A549 (cell line): ENCODE results near the gene CCDC183. TPM values are rescaled to one million over a fixed set of nuclear protein-coding genes. Genes with fewer than 3 reads are reported as not detected.

Experiments
- ATAC-seq, 2 experiments: fragments of 200-7000 bp in 1 of 2; fragments of >200 bp in 1 of 2; cut with Nextera tagmentation in 1 of 2; cut with Tn5 transposase in 1 of 2; 3 replicates each; pipeline versions ENCODE4 v1.8.0 to v1.9.1; 2018 to 2020; ENCODE audit warnings: mild to moderate bottlenecking in 1 of 2, moderate library complexity in 1 of 2
- CTCF ChIA-PET: fragments of 300-600 bp; sonication (Branson Sonifier 250); formaldehyde crosslinking; extraction: SDS; loops from one replicate; lab custom pipeline; 2021; ENCODE audit warnings: antibody characterized with exemption, inconsistent platforms; lab: Yijun Ruan, JAX
- POLR2A ChIA-PET: fragments of 350-600 bp; formaldehyde crosslinking; extraction: SDS; loops from one replicate; lab custom pipeline; 2021; ENCODE audit warnings: antibody characterized with exemption, inconsistent platforms; lab: Yijun Ruan, JAX
- DNase-seq, 2 experiments: peaks; one replicate each; pipeline versions ENCODE4 v3.0.0 to v3.0.0-alpha.2; 2011 to 2016; ENCODE audit warnings: low read depth in 1 of 2, low spot score in 1 of 2
- FAIRE-seq: peaks from 2 replicates; lab custom pipeline; 2011; peaks lifted over from hg19 to GRCh38; lab: Jason Lieb, UNC
- H3K27ac ChIP-seq, 2 experiments: fragments of >200 bp; sonication (Bioruptor Twin); formaldehyde crosslinking; 3 replicates each; pipeline ENCODE4 v1.5.1; 2016 to 2017
- H3K4me1 ChIP-seq: fragments of >200 bp; sonication (Bioruptor Twin); formaldehyde crosslinking; 3 replicates; pipeline ENCODE4 v1.6.1; 2016
- H3K4me2 ChIP-seq: fragments of >200 bp; sonication (Bioruptor Twin); formaldehyde crosslinking; 3 replicates; pipeline ENCODE4 v1.6.1; 2016
- H3K4me3 ChIP-seq: fragments of >200 bp; sonication (Bioruptor Twin); formaldehyde crosslinking; 3 replicates; pipeline ENCODE4 v1.5.1; 2016
- H3K9me3 ChIP-seq: fragments of >200 bp; sonication (Bioruptor Twin); formaldehyde crosslinking; 3 replicates; pipeline ENCODE4 v1.6.1; 2016
- CBX2 ChIP-seq: fragments of 200-600 bp; sonication (generic); IDR thresholded peaks from 2 replicates; pipeline ENCODE4 v1.6.1; 2016; ENCODE audit warnings: low read depth, mild to moderate bottlenecking, borderline replicate concordance
- CHD2 ChIP-seq: fragments of 150-350 bp; IDR thresholded peaks from 2 replicates; pipeline ENCODE4 v1.6.1; 2014; ENCODE audit warnings: low read length; ENCODE audit not compliant: partially characterized antibody
- CHD4 ChIP-seq: fragments of 200-600 bp; sonication (generic); IDR thresholded peaks from 2 replicates; pipeline ENCODE4 v1.6.1; 2016; ENCODE audit warnings: antibody characterized with exemption, mild to moderate bottlenecking, borderline replicate concordance
- FOSB ChIP-seq: fragments of 250-450 bp; sonication (Bioruptor Pico); IDR thresholded peaks from 2 replicates; pipeline ENCODE4 v1.5.0; 2020; ENCODE audit warnings: mild to moderate bottlenecking, moderate library complexity
- HOXA7 ChIP-seq: fragments of 250-450 bp; sonication (Bioruptor Pico); IDR thresholded peaks from 2 replicates; pipeline ENCODE4 v1.5.0; 2020; ENCODE audit warnings: mild to moderate bottlenecking, moderate library complexity
- HOXB13 ChIP-seq: fragments of 250-450 bp; sonication (Bioruptor Pico); IDR thresholded peaks from 2 replicates; pipeline ENCODE4 v1.5.0; 2020; ENCODE audit warnings: low read depth, mild to moderate bottlenecking, moderate library complexity
- JUN ChIP-seq, 2 experiments: fragments of >200 bp; sonication (Bioruptor Twin); formaldehyde crosslinking; IDR thresholded peaks; 2 replicates in 1 of 2; 3 replicates in 1 of 2; pipeline ENCODE4 v1.6.1; 2016 to 2017
- MAZ ChIP-seq: fragments of 150-350 bp; IDR thresholded peaks from 2 replicates; pipeline ENCODE4 v1.6.1; 2014; ENCODE audit warnings: antibody characterized with exemption, low read depth, low read length, borderline replicate concordance
- MYC ChIP-seq: IDR thresholded peaks from 2 replicates; pipeline ENCODE4 v1.6.1; 2012; ENCODE audit warnings: mild to moderate bottlenecking, inconsistent platforms, low read length, improper control_type of control experiment, borderline replicate concordance
- NFE2L2 ChIP-seq: fragments of 150-350 bp; conservative IDR thresholded peaks from 2 replicates; pipeline ENCODE4 v1.6.1; 2014; ENCODE audit warnings: low read length
- PHF8 ChIP-seq: fragments of 200-600 bp; sonication (generic); IDR thresholded peaks from 2 replicates; pipeline ENCODE4 v1.6.1; 2016; ENCODE audit warnings: low read depth, mild to moderate bottlenecking, antibody characterized with exemption, moderate library complexity, borderline replicate concordance
- RAD21 ChIP-seq, 2 experiments: fragments of >200 bp in 1 of 2; sonication (Bioruptor Twin) in 1 of 2; formaldehyde crosslinking in 1 of 2; IDR thresholded peaks in 1 of 2; conservative IDR thresholded peaks in 1 of 2; 2 replicates in 1 of 2; 3 replicates in 1 of 2; pipeline ENCODE4 v1.6.1; 2012 to 2018; ENCODE audit warnings: inconsistent platforms in 1 of 2
- RCOR1 ChIP-seq: fragments of 150-350 bp; IDR thresholded peaks from 2 replicates; pipeline ENCODE4 v1.6.1; 2014; ENCODE audit warnings: antibody characterized with exemption, low read length, low read depth
- RNF2 ChIP-seq: fragments of 200-600 bp; sonication (generic); IDR thresholded peaks from 2 replicates; pipeline ENCODE4 v1.6.1; 2016; ENCODE audit warnings: low read depth, mild to moderate bottlenecking, antibody characterized with exemption, moderate library complexity, borderline replicate concordance
- ZC3H11A ChIP-seq: fragments of 450-650 bp; IDR thresholded peaks from 2 replicates; pipeline ENCODE4 v1.6.1; 2014; ENCODE audit warnings: antibody characterized with exemption, mild to moderate bottlenecking
- ZNF302 ChIP-seq: fragments of 250-450 bp; sonication (Bioruptor Pico); IDR thresholded peaks from 2 replicates; pipeline ENCODE4 v1.9.0; 2021; ENCODE audit warnings: inconsistent platforms, mild to moderate bottlenecking, moderate library complexity
- WGBS: methylation state at CpG from one replicate; pipeline ENCODE4 v1.1.6; 2017; ENCODE audit errors: missing lambda C conversion rate; 5-methylcytosine and 5-hydroxymethylcytosine counted together
- polyA plus RNA-seq, 4 experiments: library from polyadenylated mRNA; depleted of rRNA in 3 of 4; stranded (reverse); fragments of >200 nt; fragmentation: RNase III in 1 of 4; extraction: RNeasy Plus Mini Kit Qiagen cat#74134 plus additional on column Dnase treatment in 1 of 4; gene quantifications; 2 replicates in 3 of 4; 3 replicates in 1 of 4; pipeline ENCODE4 v1.2.3, GENCODE V29; 2011 to 2017
- TF ChIP-seq, protein P1 (sequence below): IDR thresholded peaks from 2 replicates; pipeline ENCODE4 v1.6.1; 2012
- TF ChIP-seq, protein P2 (sequence below): fragments of >200 bp; sonication (Bioruptor Twin); formaldehyde crosslinking; IDR thresholded peaks from 3 replicates; pipeline ENCODE4 v1.6.1; 2016
- TF ChIP-seq, protein P3 (sequence below): IDR thresholded peaks from 2 replicates; pipeline ENCODE4 v1.6.1; 2012
- TF ChIP-seq, protein P4 (sequence below): fragments of 250-450 bp; sonication (Bioruptor Pico); IDR thresholded peaks from 2 replicates; pipeline ENCODE4 v1.5.0; 2020; ENCODE audit warnings: low read depth, mild to moderate bottlenecking, moderate library complexity
- TF ChIP-seq, protein P5 (sequence below): fragments of 150-350 bp; IDR thresholded peaks from 2 replicates; pipeline ENCODE4 v1.6.1; 2014; ENCODE audit warnings: low read depth, mild to moderate bottlenecking, low read length

CCDC183 gene
- polyA plus RNA-seq, 2 of the 4 experiments (the other 2 are of a cell fraction) = 0.90 to 1.4 TPM

GRCh38 chr9:136850866-136851775, 55.0 kb downstream of the CCDC183 start:
- POLR2A ChIA-PET = interaction anchor here (0.6 to 1.3 kb wide), 4 partner anchors 9 to 140 kb away, joined by 3 to 6 read pairs (median 4); partner anchors contain the start of gene TMEM141
- Histone ChIP-seq H3K4me1 (peaks cover 40% of the 10 kb centered on the region), H3K4me3 (no peak overlapping the region), H3K27ac (peak overlapping the region; percentile 96 to 97; a peak in 5 of 6 replicates), H3K4me2 (peak overlapping the region; percentile 86), H3K9me3 (no peaks in the 10 kb centered on the region)
- no peak for TF ChIP-seq RCOR1
- TF ChIP-seq, protein P1, sequence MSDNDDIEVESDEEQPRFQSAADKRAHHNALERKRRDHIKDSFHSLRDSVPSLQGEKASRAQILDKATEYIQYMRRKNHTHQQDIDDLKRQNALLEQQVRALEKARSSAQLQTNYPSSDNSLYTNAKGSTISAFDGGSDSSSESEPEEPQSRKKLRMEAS = no peak
- TF ChIP-seq RAD21 (conservative IDR thresholded peaks at IDR 0.05 in 1 of 2, IDR thresholded peaks at IDR 0.05 in 1 of 2) = no peak
- no peak for TF ChIP-seq PHF8
- TF ChIP-seq ZC3H11A = no peak
- DNase-seq (no peak), FAIRE-seq (no peak), ATAC-seq (no peak)
- WGBS = 90% methylated on average over 15 of the region's 23 CpGs
- CTCF ChIA-PET = interaction anchor here (1.0 to 1.7 kb wide), 3 partner anchors 9 to 94 kb away, joined by 3 to 6 read pairs (median 6); partner anchors contain the start of genes AJM1 and C8G

- ATAC-seq (no peak), FAIRE-seq (no peak)
- WGBS = 84% methylated on average over 21 of the region's 23 CpGs
- peak within 1 kb of the TSS in 1 of 2 experiments; percentile 97; a peak in 3 of 6 replicates for H3K27ac ChIP-seq
- CTCF ChIA-PET = interaction anchor here (0.7 to 1.7 kb wide), 4 partner anchors 9 to 375 kb away, joined by 3 to 6 read pairs (median 4); partner anchors contain the start of genes AJM1, C8G and RNF224
- H3K4me1 ChIP-seq = peaks cover 48% of the 10 kb centered on the region
- H3K9me3 ChIP-seq = no peaks in the 10 kb centered on the region
- TF ChIP-seq, protein P2, sequence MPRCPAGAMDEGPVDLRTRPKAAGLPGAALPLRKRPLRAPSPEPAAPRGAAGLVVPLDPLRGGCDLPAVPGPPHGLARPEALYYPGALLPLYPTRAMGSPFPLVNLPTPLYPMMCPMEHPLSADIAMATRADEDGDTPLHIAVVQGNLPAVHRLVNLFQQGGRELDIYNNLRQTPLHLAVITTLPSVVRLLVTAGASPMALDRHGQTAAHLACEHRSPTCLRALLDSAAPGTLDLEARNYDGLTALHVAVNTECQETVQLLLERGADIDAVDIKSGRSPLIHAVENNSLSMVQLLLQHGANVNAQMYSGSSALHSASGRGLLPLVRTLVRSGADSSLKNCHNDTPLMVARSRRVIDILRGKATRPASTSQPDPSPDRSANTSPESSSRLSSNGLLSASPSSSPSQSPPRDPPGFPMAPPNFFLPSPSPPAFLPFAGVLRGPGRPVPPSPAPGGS = 0 out of 3 replicates have a peak, but pooled peaks have one; percentile 18
- TF ChIP-seq, protein P3, sequence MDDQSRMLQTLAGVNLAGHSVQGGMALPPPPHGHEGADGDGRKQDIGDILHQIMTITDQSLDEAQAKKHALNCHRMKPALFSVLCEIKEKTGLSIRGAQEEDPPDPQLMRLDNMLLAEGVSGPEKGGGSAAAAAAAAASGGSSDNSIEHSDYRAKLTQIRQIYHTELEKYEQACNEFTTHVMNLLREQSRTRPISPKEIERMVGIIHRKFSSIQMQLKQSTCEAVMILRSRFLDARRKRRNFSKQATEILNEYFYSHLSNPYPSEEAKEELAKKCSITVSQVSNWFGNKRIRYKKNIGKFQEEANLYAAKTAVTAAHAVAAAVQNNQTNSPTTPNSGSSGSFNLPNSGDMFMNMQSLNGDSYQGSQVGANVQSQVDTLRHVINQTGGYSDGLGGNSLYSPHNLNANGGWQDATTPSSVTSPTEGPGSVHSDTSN = 0 out of 2 replicates have a peak, but pooled peaks have one; percentile 20
- TF ChIP-seq CHD2 (no peak), JUN (IDR thresholded peaks at IDR 0.05) (no peak; a peak in 1 of 5 replicates), MAZ (no peak), RAD21 (conservative IDR thresholded peaks at IDR 0.05 in 1 of 2, IDR thresholded peaks at IDR 0.05 in 1 of 2) (no peak), RNF2 (no peak), HOXA7 (no peak), MYC (no peak), FOSB (no peak), NFE2L2 (no peak), HOXB13 (no peak), ZNF302 (CRISPR knock-in tag) (no peak), CBX2 (no peak), CHD4 (no peak)
- TF ChIP-seq, protein P4, sequence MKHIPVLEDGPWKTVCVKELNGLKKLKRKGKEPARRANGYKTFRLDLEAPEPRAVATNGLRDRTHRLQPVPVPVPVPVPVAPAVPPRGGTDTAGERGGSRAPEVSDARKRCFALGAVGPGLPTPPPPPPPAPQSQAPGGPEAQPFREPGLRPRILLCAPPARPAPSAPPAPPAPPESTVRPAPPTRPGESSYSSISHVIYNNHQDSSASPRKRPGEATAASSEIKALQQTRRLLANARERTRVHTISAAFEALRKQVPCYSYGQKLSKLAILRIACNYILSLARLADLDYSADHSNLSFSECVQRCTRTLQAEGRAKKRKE (CRISPR knock-in tag) = no peak
- TF ChIP-seq, protein P5, sequence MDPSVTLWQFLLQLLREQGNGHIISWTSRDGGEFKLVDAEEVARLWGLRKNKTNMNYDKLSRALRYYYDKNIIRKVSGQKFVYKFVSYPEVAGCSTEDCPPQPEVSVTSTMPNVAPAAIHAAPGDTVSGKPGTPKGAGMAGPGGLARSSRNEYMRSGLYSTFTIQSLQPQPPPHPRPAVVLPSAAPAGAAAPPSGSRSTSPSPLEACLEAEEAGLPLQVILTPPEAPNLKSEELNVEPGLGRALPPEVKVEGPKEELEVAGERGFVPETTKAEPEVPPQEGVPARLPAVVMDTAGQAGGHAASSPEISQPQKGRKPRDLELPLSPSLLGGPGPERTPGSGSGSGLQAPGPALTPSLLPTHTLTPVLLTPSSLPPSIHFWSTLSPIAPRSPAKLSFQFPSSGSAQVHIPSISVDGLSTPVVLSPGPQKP = no peak
- TF ChIP-seq, all 56 proteins: peak for 2
- H3K4me3 ChIP-seq = no peak within 1 kb of the TSS
- POLR2A ChIA-PET = interaction anchor here (0.9 to 1.3 kb wide), 2 partner anchors 30 to 61 kb away, joined by 3 read pairs; partner anchors contain the start of gene TMEM141
- no peak for DNase-seq
- peak within 1 kb of the TSS; percentile 86; the same call in 1 of the 3 replicates for H3K4me2 ChIP-seq
These were observed 56.0 kb downstream of the CCDC183 start, which contains the start of gene MAMDC4 for GRCh38 chr9:136851941-136852663. MAMDC4 (plus strand) TSS chr9:136852346; CDS start chr9:136852417, 71 bp downstream.
